Limb (tissue), 2 donors: ENCODE data around the gene CELF2.

ENCODE experiments used
- DNase-seq, 2 donors: peaks; one replicate each; pipeline ENCODE4 v3.0.0-alpha.2; 2016; ENCODE audit errors: extremely low spot score in 2 of 2

Gene CELF2

DNA sequence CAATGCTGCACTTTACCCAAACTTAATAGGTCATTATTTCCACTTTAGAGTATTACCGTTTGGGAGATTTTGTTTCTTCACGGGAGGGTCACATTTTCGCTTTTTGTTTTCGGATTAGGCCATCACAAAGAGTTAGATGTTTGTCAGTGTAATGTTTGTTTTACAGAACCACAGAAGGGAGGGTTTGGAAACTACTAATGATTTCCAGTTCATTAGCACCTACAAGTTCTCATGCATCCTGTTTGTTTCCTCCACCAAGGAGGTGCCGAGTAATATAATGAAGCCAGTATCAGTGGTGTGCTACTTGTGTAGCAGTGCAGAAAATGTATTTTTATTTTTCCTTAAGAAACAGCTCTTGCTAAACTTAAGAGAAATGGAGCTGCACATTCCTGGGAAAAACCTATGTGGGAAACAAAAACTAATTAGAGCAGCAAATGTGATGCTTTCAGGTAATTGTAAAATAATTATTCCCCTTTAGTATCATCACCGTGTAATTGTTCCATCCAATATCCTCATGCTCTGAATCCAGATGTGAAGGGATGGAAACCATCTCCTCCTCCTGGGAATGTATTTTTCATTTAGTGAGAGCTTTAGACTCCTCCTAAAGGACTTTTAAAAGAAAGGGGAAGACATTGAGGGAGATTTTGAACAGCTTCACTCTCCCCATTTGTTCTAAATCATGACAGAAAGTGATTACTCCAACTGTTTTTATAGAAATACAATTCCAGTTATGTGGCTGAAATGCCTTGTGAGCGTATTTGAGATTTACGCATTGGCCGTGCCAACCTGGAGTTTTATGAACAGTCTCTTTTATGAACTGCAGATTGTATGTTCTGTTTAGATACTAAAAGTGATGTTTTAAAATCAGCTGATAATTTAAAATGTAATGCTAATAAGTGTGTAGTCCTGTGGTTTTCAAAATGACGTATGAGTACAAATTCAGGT is 5.6 kb downstream of the CELF2 start:
- no peak for DNase-seq

DNA sequence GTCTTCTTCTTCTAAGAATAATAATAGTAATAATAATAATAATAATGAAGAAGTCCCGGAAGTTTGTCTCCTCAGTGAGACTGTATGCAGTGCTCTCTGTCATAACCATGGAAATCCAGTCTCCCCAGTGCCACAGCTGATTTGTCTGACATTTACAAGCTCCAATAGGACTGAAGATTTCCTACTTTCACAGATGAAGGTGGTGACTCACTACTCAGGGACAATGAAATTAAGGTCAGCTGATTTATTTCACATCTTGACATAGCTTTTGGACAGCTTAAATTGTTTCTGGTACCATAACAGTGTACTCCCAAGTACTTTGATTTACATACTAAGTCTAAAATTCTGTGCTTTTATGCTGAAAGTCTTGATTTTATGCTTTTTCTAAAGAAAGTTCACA is 6.9 kb downstream of the CELF2 start:
- DNase-seq, result no peak

DNA sequence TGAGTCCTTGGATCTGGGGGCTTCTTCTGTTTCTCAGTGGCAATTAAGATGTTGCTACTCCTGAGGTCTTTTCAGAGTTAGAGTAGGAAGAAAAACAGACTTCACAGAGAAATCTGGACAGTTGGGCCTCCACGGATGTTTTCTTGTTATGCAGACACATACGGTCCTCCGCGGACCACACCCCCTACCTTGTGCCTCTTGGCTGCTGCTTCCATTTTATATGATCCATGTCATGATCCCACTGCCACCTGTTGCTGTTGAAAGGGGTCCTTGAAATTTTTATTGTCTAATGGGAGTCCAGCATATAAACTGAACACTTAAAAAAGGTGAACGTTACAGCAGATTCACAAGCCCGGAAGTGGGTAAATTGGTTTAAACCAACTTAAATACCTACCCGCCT is 8.3 kb downstream of the CELF2 start:
- DNase-seq, result no peak

DNA sequence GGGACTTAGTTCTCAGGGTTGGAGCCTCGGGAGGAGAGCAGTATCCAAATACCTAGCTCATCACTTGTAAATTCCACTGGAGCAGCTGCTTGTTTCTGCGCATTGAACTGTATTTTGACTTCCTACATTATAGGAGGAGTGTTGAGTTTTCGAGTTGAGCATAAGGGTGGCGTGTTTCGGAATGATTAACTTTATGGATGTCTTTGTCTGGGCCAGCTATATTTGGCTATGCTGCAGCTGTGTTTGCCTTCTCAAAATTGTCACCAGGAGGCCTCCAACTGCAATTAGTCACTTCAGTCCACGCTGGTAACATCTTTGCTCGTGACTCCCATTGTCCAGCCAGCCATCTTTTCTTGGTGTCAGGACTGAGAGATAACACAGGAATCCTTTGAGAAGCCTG is 9.1 kb downstream of the CELF2 start:
- no peak for DNase-seq

DNA sequence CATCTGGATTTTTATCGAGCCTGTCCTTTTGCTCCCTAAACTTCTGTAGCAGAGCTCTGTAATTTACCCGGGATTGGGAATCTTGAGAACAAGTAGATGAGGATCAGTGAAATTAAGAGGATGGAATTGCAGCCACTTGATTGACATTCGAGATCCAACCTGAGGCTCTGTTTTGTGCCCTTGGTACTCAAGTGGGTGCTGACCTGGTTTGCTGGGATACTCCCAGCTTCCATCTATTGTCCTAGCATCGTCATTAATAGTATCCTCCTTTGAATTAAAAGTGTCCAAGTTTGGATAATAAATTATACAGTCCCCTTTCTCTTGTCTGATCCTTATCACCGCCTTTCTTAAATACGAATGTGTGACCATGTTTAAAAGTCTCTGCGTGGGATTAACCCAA is 17.1 kb downstream of the CELF2 start:
- no peak for DNase-seq

DNA sequence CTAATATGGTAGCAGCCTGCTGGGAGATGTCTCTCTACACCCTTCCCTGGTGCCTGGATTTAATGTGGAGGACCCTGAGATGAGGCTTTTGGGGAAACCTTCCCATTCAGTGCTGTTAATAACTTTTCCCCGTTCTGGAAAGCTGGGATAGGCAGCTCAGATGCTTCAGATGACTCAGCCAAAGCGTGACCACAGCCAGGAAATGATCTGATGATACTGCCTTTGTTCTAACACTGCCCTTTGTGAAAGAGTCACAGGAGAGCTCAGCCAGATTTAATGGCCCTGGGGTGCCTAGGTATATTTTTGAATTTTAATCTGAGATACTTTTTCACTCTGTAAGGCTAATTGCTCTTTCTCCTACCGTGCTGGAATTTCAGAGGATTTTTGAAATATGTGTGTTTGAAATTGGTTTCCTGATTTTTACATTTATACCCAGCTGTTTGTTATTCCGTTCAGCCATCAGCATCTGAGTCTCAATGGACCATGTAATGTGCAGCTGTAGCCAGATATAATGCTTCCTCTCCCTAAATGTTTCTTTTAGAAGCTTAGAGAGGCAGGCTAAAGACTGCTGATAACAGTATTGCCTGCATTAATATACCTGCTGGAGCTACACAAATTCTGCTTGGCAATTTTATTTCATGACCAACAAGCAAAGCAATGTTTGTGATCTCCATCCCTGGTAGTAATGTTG is 17.8 kb downstream of the CELF2 start:
- DNase-seq, result no peak

DNA sequence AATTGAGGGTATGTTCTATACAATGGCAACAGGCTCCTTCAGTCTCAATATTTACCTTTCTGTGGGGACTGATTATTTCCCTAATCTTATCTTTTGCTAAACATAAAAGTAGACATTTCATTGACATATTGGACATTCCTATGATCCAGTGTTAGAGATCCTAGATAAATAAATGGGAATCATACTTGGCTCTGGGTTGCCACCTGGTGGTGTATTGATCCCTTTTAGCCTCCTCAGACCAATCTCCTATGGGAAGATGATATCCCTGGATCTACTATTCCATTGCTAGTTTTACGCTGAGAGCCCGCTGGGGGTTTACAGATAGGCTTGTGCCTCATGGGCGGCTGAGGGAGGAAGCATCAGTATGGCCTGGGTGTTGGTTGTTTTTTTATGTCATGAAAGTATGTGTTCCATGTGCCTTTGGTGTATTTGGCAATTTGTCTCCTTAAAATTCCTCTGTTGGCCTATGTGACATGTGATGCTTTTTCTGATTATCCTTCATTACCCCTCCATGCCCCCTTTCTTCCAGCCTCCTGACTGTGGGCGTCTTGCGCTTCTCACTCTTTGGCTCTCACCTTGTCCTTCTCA is 18.8 kb downstream of the CELF2 start:
- DNase-seq, result peak in 1 of 2 donors; percentile 55

DNA sequence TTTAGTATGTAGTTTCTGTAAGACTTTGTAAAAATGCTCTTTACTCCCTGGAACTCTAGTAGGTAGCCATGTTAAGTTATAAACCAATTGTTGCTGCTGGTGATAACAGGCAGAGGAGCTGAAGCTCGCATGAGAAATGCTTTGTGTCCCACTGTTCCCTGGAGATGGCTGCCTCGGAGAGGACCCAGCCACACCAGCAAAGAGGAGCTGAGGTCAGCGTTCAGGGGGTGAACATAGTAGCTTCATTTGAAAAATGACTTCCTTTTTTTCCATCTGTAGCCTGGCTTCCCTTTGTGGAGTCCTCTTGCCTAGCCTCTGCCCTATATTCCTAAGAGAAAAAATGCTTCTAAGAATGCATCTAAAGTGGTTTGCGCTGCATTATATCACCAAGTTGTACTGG is 20.3 kb downstream of the CELF2 start:
- DNase-seq, result no peak

DNA sequence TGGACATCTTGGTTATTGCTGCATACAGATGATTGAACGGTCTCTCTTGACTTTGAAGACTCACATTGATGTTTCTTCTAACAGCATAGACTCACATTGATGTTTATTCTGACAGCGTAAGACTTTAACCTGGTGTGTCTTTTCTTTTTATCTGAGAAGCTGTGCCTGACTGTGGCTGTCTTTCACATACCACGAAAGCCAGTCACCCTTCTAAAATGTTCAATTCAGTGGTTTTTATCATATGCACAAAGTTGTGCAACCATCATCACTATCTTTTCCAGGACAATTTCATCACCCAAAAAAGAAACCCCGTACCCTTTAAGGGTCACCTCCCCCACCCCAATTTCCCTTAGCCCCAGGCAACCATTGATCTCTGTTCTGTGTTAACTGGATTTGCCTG is 24.7 kb downstream of the CELF2 start:
- no peak for DNase-seq

DNA sequence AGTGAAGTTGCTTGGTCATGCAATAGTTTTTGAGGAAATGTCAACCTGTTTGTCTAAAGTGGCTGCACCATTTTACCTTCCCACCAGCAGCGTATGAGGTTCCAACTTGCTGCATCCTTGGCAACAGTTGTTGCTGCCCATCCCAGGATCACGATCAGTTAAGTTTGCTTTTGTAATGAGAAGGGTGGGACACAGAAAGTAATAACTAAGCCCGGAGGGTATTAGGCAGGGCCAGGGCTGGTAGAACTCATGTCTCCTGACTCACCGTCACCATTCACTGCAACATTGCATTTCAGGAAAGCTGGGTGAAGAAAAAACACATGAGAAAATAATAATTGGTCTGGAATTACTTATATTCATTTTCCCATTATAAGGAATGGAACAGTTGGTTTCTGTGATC is 25.4 kb downstream of the CELF2 start:
- DNase-seq, result no peak

DNA sequence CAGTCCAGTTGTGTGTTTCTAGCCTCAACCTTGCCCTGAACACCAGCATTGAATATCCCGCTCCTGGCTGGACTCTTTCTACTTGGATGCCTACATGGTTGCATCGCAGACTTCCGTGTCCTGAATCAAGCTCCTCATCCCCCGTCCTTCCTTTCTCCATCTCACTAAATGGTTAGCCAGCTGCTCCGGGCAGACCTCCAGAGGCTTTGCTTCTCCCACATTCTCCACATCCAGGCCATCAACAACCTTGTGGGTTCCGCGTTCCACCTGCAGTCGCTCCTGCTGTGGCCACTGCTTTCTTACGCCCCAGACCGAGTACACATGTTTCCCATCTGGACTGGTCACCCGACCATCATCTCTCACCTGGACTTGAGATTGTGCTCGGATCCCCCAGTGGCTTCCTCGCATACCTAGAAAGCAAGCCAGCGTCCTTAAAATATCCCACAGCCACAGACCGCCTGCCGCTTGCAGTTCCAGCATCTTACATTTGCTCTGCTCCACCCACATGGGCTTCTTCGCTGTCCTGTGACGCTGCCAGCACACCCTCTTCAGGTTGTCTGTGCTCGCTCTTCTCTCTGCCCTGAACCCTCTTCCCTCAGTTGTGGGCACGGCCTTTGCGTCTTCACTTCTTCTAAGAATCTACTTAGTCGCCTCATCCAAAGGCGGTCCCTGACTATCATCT is 25.9 kb downstream of the CELF2 start:
- DNase-seq, result no peak

DNA sequence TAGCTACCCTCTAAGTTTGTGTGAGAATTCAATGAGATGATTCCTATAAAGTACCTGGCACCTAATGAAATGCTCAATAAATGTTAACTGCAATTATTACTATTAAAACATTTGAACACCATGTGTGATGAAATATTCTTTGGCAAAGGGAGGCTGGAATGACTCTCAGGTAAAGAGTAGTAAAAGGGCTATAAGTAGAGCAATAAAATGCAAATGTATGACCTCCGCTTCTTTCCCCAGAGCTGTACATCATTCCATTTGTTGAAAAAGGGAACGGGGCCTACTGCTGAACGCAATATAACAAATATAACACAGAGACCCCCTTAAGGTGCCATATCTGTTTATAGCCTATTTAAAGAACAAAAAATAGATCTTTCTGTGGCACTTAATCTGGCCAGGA is 27.8 kb downstream of the CELF2 start:
- no peak for DNase-seq

DNA sequence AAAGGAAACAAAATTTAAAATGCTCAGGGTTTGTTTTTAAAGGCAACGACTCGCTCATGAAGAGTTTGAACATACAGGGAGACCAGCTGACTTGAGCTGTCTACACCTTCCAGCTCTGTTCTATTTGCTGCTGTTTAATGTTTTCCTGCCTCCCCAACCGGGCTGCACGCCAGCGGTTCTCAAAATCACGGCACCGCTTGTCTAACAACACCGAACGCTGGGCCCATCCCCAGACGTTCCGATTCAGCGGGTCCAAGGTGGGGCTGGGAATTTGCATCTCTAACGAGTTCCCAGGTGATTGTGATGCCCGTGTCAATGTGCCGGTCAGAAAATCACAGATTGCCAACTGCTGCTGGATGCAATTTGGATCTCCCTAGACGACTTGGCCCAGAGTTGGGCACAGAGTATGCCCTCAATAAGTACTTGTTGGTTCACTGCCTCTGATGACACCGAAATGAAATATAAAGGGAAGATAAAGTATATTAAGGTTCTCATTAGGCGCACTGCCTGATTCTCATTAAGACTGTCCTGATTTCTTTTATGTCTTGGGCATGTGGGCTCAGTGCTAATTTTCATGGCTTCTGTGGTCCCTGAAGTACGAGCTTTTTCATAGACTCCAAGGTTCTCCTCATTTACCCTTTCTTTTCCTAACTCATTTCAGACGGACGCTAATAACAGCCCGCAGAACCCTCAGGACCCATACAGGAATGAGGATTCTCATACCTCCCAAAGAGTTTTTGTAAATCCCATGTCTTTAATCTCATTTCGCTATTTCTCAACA is 28.5 kb downstream of the CELF2 start:
- peak in 1 of 2 donors; percentile 42 for DNase-seq

DNA sequence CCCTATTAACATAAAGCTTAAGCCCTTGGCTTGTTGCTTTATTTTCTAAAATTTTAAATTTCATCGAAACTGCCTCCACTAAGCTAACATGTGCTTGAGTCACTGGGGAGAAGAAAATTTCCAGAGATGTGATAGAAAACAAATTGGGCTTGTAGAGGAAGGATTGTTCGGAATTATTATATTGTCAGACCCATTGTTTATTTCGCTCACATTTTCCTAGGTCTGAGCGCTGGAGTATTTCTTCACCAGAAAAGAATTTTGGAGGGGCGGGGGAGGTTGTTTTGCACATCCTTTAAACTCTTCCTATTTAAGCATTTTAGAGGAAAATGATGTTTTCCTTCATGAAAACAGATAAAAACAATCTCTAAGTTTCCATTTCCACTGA is 29.1 kb downstream of the CELF2 start:
- DNase-seq, result no peak

DNA sequence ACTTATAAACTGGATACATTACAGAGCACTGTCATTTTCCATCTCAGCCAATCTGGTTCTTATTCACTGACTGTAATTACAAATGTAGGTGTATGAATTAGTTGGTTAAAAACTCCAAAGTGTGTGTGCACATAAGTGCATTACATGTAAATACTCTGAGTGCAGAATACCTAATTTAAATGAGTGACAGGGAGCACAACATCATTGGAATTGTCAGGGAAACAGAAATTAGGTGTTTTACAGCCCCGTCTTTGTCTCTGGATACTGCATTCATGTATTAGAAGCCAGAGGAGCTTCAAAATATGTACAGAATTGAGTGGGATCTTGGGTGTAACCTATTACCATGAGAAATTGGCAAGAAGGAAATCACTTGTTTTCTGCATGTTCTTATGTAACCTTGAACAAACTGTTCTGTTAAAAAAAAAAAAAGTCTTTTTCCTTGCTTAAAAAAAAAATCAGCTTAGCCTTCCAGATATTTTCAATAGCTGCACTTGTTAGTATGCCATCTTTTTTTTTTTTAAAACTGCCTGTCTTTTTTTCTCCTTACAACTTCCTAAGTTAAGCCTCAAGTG is 31.1 kb downstream of the CELF2 start:
- no peak for DNase-seq

DNA sequence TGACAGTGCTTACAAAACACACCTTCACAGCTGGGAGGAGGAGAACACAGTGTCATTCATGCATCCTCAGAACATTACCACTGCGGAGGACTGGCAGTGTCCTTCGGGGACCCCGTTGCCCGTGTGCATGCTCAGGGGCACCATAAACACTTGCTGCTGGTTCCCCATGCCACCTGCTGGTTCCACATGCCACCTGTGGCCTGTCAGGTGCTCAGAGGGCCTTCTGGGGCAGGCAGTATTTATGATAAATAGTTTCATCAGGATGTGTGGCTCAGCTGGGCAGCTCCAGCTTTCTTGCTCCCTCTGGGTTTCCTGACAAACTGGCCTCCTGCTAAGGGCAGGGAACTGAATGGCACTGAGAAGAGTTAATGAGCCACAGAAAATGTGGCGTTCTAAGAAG is 32.1 kb downstream of the CELF2 start:
- no peak for DNase-seq

DNA sequence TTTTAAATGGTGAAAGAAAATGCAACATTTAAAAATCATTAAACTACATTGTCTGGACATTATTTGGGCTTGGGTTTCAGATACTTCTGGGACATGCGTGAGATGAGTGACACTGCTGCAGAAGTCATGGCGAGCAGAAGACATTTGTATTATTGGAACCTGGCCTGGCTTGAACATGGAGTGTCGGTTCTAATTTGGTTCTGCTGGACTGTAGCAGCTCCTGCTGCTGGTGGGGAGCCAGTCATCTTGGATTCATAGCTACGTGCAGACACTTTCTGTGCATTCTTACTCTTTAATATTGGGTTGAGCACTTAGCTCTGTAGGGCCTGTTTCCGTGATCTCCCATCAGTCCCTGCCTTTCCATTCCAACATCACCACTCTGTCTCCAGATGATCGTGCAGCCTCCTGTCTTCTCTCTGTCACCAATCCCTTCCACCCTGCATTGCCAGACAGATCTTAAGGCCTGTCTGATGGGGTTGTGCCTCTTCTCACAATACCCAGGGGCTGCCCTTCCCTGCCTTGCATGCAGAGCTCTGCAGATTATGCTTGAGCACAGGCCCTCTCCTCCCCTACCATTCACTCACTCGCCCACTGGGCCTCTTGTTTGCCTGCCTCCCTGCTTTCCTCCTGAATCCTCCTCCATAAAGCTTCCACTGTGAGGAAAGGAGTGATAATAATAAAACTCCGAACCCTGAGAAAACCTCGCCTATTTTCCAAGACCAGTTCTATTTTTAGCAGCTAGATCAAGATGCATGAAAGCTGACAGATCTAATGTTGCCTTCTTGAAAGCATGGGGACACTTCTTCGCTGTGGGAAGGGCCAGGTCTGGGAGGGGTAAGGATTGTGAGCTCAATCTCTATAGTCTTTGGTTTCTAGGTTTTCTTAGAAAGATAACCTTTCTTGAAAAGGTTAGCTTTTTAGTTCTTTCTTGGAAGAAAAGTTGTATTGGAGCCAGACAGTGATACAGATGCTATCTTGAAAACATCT is 32.9 kb downstream of the CELF2 start:
- no peak for DNase-seq

DNA sequence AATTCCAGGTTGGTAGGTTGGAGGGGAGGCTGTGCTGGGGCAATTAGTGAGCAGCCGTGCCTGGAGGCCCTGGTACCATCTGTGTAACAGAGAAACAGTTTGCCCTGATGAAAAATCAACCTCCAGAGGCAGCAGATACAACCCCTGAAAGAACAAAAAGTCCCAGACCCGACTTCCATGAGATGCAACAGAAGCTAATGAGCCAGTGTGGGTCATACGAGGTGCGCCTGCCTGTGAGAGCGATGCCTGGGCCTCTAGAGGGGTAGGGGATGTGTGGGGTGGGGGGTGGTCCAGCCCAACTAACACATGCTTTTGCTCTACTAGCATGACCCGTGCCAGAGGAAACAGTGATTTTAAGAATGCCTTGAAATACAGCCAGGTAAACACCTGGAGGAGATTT is 39.3 kb downstream of the CELF2 start:
- DNase-seq, result no peak

DNA sequence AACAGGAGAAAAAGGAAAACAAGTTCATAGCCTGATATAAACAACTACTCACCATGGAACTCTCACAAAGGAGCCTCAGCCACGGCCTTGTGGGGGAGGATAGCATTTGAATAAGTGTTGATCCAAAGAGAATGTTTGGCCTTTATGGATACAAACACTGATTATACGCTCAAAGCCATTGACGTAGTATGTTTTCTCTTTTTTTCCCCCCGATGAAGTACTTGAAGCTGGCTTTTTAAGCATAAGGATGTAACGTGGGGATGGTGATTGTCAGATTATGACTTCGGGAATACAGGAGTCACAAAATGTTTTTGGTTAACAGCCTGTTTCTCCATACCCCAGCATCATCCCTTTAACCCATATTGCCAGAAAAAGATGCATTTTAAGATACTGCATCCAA is 39.8 kb downstream of the CELF2 start:
- DNase-seq, result no peak

DNA sequence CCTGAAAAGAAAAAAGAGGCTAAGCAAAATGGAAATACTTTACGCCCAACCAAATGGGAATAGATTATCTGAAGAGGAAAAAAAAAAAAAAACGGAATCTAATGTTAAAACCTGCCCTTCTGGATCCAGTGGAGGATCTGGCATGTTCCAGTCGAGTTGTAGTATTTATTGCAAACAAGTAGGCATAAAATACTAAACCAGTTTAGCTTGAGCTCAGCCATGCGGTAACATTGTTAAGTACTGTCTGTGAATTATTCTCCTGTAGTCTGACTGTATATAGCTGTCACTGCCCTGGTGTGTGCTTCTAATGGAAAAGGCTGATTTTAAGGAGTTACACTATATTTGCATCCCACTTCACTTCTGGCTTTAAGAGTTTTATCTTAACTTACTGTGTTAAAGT is 40.3 kb downstream of the CELF2 start:
- no peak for DNase-seq
